NCI-H2196 (cell line): ENCODE results near the gene TBRG1.

Experiments used
- DNase-seq: peaks from one replicate; lab custom pipeline; 2025; ENCODE audit not compliant: unreplicated experiment; lab: John Stamatoyannopoulos, UW

TBRG1 gene

GRCh38 chr11:124658501-124658900 lies 35.8 kb downstream of the TBRG1 start:
- DNase-seq: no peak

- DNase-seq: no peak
Observed at GRCh38 chr11:124658986-124659385, 36.3 kb downstream of the TBRG1 start.

GRCh38 chr11:124661553-124661952 lies 38.9 kb downstream of the TBRG1 start:
- no peak for DNase-seq

- DNase-seq: no peak
Observed at GRCh38 chr11:124662106-124662505, 39.4 kb downstream of the TBRG1 start.

- DNase-seq: no peak
Observed at GRCh38 chr11:124663861-124664260, 41.2 kb downstream of the TBRG1 start.

- DNase-seq: no peak
Observed at GRCh38 chr11:124667601-124668000, 44.9 kb downstream of the TBRG1 start.

- peak; percentile 55 for DNase-seq
Observed at GRCh38 chr11:124669193-124669592, 46.5 kb downstream of the TBRG1 start.

- no peak for DNase-seq
Observed at GRCh38 chr11:124670732-124671131, 48.1 kb downstream of the TBRG1 start.

GRCh38 chr11:124672536-124673215 lies 50.0 kb downstream of the TBRG1 start:
- no peak for DNase-seq

GRCh38 chr11:124673333-124674167 lies 50.9 kb downstream of the TBRG1 start, which contains the start of the genes SIAE and SPA17:
Gene SIAE (minus strand): TSS chr11:124673739. CDS start chr11:124673708, 31 bp downstream.
Gene SPA17 (plus strand): TSS chr11:124673904. CDS start chr11:124675265, 1,361 bp downstream.
- DNase-seq: peak; percentile 95

- no peak for DNase-seq
Observed at GRCh38 chr11:124674168-124674517, 51.5 kb downstream of the TBRG1 start.

GRCh38 chr11:124674571-124674970 lies 51.9 kb downstream of the TBRG1 start:
- DNase-seq: no peak

- DNase-seq: no peak
Observed at GRCh38 chr11:124676386-124676785, 53.7 kb downstream of the TBRG1 start.

- no peak for DNase-seq
Observed at GRCh38 chr11:124678416-124678815, 55.8 kb downstream of the TBRG1 start.

GRCh38 chr11:124681421-124681820 lies 58.8 kb downstream of the TBRG1 start:
- DNase-seq: no peak

- DNase-seq: no peak
Observed at GRCh38 chr11:124682443-124682842, 59.8 kb downstream of the TBRG1 start.
